ENCODE data around the gene TDRKH.

Gene TDRKH, protein sequence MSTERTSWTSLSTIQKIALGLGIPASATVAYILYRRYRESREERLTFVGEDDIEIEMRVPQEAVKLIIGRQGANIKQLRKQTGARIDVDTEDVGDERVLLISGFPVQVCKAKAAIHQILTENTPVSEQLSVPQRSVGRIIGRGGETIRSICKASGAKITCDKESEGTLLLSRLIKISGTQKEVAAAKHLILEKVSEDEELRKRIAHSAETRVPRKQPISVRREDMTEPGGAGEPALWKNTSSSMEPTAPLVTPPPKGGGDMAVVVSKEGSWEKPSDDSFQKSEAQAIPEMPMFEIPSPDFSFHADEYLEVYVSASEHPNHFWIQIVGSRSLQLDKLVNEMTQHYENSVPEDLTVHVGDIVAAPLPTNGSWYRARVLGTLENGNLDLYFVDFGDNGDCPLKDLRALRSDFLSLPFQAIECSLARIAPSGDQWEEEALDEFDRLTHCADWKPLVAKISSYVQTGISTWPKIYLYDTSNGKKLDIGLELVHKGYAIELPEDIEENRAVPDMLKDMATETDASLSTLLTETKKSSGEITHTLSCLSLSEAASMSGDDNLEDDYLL

DNA sequence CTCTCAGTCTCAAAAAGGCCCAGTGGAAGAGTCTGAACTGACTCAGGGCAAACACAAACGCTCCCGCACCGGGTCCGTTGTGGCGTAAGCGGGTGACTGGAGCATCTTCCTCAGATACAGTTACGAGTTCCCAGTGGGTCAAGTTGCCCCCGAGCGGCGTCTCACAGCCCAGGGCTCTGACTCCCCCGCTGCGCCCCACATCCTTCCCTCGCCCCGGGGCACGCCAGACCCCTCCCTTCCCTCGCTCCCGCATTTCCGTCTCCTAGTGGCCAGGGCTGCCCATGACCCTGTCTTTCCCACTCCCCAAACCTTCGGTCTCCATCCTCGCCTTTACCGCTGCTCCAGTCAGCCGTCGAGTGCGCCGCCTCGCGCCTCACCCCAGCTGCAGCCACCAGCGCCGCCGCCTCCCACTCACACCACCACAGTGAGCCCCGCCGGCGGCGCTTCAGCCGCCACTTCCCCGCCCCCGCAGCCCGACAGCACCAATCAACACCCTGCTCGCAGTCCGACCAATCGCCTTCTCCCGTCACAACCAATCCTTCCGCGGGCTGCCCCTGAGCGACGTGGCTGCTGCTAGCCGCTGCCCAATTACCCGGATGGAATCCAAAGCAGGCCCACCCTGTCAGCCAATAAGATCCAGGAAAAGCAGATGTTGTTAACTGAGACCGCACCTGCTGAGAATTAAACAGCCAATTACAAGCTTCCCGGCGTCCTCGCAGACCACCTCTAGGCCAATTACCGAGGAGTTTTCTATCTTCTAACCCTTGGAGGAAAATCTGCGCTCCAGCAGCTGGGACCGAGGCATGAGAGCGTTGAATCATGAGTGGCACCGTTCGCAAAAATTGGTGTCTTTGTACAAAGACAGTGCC, at the start of gene TDRKH:
Gene TDRKH, minus strand, starts transcription at position 430 of the 869 bp plus-strand sequence. CDS start 7,478 bp downstream, outside the sequence.
- peak; percentile 99 for DNase-seq

DNA sequence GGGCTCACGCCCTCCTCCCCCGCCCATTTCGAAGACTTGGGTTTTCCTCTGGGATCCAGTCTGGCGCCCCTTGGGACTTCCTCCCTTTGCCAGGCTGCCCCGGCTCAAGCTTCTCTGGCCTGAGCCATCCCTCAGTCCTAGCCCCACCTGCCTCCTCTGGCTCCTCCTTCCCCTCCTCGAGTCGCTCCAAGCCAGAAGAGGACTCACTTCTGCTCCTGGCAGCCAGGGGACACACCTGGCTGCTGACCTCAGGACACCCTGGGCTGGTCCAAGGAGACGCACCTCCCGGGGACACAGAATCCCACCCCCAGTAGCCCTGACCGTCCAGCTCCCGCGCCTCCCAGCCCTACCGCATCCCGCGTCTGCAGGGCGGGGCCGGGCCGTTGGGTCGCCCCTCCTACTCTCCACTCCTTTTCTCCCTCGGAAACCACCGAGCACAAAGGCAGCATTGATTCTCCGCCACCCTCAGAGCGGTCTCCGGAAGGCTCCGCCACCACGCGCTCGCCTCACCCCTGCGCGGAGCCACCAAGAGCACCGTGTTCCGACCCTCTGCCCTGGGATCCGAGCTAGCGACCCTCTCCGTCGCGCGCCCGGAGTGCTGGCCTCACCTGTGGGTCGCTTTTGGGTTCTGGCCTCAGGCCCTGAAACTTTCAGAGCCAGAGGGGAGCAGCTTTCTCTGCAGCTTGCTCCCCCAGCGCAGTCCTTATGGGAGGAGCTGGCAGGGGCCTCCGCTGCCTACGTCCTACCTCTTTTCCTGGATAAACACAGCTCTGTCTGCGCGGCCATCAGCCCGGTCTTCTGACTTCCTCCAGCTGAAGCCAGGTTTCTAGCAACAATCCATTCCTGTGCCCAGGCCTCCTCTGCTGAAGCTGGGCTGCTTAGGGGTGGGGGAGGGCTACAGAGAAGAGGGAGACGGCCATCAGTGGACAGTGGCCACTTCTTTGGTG, 49.4 kb upstream of the TDRKH start, which contains the start of gene C2CD4D:
Gene C2CD4D, minus strand, starts transcription at position 364 of the 947 bp plus-strand sequence. CDS start 831 bp downstream, outside the sequence.
- DNase-seq, result peak; percentile 90

DNA sequence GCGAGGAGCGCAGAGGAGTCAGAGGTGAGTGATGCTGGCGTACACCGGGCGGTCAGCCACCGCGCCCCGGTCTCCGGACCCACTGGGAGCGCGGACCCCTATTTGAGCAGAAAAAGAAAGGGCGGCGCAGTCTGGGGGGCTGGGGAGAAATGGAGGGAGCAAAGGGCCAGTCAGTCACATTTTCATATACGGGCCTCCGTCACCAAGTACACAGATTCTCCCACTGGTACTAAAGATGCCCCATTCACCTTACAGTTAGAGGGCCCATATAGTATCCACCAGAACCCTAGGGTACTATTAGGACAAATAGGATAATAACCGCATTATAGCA, 48.7 kb upstream of the TDRKH start:
- DNase-seq, result no peak

DNA sequence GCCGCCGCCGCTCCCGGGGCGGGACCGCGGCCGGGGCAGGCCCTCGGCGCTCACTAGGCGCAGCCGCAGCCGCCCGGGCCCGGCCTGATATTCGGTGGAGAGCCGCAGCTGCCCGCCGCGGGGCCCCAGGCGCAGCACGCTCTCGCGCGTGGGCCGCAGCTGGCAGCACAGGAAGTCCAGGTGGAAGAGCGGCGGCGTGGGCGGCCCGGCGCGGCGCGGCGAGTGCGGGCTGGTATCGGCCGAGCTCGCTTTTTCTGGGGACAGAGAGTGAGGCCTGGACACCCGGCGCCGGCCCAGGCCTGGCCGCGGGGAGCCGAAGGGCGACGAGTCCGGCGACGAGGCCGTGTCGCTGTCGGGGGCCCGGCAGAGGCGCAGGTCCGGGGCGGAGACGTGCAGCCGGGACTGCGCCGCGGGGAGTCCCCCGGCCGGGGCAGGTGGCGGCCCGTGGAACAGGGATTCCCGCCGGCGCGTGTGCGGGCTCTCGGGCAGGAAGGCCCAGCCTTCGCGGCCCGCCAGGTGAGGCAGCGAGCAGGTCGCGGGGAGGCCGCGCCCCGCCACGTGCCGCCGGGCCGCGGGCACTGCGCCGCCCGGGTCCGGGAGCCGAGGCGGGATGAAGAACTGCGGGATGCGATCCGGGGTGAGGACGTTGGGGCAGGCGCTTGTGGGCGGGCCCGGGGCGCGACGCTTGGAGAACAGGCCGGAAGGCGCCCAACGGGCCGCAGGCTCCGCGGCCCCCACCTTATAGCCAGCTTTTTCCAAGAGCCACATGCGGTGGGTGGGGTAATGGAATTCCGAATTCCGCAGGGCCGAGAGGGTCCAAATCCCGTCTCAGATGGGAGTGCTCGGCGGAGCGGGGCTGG, 48.2 kb upstream of the TDRKH start:
- peak; percentile 83 for DNase-seq

DNA sequence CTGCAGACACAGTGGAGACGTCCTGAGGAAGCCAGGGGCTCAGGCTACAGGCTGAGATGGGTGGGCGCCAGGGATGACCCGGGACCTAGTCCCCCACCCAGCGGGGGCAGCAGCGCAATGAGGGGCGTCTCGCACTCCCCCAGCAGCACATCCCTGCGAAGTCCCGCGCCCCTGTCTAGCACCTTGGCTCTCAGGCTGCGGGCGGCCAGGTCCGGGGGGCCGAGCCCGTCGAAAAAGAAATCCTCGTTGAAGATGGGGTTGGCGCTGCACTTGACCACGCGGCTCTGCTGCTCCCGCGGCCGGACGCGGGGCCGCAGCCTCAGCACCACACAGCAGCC, 47.6 kb upstream of the TDRKH start:
- peak; percentile 66 for DNase-seq

DNA sequence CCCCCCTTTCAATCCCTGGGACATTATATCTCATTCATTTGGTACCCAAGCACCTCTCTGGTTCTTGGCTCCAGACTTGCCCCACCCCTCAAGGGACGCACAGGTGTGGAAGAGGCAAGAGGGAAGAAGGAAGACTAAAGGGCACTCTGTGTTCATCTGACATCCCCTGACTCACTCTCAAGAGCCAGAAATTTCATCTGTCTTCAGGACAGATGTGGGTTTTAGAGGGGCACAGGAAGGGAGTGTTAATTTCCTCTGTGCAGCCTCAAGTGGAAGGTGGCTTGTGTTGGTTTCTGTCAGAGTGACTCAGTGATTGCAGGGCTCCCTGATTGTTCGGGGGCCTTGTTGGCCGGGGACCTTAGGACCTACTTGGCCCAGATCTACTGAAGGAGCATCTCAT, 46.9 kb upstream of the TDRKH start:
- DNase-seq, result peak; percentile 73

DNA sequence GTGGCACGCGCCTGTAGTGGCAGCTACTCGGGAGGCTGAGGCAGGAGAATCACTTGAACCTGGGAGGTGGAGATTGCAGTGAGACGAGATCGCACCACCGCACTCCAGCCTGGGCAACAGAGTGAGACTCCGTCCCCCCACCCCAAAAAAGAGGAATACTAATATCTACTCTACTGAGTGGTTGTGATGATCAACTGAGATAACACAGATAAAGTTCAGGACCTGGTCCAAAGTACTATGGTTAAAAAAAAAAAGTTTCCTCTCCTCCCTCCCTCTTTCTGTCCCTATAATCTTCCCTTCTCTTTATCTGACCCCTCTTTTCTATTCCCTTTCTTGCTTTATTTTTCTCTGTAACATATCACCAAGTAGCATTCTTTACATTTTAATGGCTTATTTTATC, 45.3 kb upstream of the TDRKH start:
- DNase-seq, result no peak

DNA sequence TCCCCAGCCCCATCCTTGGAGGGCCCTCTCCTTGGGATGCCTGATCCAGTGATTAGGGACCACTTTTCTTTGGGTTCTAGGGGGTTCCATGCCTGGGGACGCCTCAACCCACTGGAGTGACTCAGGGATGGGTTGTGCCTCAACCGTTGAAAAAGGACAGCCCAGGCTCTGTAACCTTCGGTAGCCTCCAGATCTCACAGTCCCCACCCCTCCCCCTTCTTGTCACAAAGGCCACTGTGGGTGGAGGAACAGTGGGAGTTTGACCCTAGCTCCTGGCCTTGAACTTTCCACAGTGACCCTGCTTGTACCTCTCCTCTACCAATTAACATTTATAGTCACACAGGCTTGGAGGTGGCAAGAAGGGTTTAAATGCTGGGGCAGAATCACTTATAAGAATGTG, 43.9 kb upstream of the TDRKH start:
- DNase-seq, result no peak

DNA sequence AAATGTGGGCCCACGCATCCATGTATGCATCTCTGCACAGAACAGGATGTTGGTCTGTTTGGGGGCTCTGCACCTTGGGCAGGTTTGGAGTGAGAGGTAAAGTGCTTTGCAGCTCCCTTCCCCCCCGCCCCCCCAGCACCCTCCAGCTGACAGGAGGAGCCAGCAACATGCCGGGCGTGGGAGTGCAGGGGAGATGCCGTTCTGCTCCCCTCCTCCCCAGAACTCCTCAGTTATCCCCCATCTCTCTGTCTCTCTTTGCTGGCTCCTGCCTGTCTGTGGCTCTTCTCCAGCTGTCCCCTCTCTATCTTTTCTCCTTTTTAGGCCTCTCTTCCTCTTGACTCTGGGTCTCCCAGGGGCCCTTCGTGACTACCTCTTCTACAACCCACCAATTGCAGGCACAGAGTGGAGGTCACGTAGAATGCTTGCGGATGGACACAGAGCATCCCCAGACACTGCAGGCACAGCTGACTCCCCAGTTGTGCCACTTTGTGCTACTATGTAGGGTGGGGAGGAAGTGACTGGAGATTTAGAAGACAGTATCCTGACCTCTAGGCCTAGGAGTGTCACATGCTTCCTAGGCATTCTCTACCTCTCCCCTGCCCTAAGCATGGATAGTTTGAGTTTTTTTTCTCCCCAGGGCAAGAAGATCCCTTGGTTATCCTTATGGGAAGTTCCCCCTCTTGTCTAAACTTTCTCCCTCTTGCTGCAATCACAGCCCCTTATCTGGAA, 43.0 kb upstream of the TDRKH start:
- DNase-seq, result no peak

DNA sequence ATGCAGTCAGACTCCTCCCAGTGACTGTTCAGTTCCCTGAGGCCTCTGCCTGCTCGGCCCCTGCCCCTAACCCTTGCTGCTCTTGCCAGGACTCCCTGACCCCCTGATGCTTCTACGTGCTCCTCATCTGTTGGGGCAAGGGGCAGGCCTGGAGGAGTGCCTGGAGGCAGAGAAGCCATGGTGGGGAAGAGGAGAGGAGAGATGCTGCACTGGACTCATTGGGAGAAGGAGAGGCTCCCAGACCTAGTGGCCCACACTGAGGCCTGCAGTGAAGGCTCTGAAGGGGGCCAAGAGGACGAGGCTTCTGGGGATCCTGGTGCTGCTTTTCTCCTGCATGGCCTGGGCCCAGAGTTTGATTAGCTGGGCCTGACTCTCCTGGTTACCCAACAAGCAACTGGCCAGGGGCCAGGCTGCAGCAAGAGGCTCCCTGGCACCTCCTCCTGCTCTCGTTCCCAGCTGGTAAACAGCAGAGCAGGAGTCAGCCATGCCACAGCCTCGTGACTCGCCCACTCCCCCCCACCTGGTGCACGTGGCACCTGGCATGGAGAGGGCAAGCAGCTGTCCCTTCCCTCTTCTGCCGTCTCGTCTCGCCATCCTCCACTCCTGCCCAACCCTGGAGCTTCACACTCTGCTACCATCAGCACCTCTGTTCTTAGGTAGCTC, 42.1 kb upstream of the TDRKH start:
- no peak for DNase-seq

DNA sequence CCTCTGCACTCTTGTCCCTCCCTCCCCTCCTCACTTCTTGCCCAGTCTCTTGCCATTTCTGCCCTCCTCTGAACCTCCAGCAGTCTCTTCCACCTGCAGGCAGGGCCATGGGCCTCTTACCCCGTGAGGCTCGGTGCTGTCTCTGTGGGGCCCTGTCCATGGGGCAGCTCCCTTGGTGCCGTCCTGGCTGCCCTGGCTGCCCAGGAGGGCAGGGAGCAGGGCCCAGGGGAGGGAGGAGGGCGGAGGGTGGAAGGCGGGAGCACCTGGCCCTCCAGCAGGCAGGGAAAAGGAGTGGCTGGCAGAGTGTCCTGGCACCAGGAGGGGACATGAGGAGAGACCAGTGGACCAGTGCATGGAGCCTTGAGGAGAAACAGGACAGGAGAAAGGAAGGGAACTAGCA, 41.3 kb upstream of the TDRKH start, which contains the start of gene RORC:
Gene RORC, minus strand, starts transcription at position 198 of the 400 bp plus-strand sequence. Its CDS starts 38 bp downstream, at position 160.
- no peak for DNase-seq

DNA sequence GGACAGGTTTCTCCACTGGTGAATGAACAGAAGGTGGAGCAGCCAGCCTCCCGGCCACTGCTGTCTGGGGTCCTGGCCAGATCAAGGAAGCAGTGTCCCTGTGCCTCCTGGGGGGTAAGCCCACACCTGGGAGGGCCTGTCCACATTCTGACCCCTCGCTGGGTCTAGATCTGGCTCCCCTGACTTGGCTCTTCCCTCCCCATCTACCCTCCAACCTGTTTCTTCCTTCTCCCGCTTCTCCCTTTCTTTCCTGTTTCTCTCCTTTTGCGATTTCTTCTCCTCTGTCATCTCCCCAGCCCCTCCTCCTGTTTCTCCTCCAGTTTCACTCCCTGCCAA, 40.9 kb upstream of the TDRKH start:
- no peak for DNase-seq

DNA sequence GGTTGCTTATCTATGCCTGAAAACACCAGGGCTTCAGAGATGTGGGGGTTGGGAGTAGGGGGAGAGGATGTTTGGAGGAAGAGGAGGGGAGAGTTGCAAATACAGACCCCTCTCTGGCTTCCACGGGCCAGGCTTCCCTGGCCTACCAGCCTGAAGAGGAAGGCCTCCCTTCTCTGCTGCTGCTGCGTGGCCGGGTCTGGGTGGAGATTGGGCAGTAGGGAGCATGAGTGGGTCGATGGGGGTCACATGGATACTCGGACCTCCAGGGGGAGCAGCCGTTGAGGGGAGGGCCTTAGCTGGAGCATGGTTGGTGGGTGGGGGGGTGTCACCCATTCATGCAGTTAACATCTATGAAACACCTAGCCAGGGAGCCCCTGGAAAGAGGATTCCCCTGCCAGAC, 39.8 kb upstream of the TDRKH start:
- DNase-seq, result no peak

DNA sequence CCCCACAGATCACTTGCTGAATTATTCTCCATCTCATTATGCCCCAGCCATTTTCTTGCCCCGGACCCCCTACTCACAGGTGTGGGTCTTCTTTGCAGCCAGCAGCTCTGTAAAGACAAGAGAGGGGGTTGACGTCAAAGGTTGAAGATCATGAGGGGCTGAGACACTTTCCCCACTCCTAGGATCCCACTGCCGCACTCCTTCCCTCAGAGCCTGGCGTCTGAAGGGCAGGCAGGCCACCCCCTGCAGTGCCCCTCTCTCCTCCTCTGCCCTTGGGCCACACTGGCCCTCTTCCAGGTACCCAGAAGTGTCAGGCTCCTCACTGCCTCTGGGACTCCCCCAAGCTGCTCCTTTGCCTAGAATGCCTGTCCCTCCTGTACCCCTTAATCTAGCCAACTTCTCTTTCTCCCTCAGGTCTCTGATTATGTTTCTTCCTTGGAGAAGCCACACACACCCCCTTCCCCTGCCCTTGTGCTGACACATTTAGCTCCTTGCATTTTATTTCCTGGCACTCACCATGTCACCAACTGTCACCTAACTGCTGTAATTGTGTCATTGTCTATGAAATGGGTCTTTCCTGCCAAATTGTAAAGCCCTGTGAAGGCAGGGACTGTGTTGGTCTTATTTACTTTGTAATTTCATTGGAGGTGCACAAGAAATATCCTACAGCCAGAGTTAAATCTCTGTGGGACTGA, 39.2 kb upstream of the TDRKH start:
- no peak for DNase-seq

DNA sequence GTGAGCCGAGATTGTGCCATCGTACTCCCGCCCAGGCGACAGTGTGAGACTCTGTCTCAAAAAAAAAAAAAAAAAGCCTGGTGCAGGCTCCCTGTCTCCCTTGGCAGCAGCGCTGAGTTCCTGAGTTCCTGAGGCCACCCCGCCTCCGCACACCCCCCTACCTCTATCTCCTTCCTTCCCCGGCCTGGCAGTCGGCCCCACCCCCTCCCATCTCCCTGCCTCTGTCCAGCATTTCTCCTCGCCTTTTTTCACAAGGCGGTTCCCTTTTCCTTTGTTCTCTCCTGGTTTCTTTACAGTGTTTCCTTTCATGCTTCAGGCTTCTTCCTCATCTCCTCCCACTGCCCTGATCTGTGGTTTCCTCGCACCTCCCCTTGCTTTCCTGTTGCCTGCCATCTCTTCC, 38.6 kb upstream of the TDRKH start:
- no peak for DNase-seq

DNA sequence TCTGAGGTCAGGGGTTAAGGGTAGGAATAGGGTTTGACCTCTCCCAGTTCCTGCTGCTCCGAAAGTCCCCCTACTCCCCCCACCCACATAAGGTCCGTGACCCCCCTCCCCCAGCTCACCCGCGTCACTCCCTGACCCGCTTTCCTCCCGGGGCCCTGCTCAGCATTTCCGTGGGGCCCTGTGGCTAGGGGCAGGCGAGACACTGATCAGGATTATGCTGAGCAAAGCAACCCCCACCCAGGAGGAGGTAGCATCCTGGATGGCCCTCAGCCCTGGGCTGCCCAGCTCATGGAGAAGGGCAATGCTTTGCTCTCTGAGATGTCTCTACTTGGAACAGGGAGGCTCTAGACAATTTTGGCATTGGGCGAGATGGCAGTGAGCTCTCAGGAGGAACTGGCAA, 37.6 kb upstream of the TDRKH start:
- peak; percentile 72 for DNase-seq

DNA sequence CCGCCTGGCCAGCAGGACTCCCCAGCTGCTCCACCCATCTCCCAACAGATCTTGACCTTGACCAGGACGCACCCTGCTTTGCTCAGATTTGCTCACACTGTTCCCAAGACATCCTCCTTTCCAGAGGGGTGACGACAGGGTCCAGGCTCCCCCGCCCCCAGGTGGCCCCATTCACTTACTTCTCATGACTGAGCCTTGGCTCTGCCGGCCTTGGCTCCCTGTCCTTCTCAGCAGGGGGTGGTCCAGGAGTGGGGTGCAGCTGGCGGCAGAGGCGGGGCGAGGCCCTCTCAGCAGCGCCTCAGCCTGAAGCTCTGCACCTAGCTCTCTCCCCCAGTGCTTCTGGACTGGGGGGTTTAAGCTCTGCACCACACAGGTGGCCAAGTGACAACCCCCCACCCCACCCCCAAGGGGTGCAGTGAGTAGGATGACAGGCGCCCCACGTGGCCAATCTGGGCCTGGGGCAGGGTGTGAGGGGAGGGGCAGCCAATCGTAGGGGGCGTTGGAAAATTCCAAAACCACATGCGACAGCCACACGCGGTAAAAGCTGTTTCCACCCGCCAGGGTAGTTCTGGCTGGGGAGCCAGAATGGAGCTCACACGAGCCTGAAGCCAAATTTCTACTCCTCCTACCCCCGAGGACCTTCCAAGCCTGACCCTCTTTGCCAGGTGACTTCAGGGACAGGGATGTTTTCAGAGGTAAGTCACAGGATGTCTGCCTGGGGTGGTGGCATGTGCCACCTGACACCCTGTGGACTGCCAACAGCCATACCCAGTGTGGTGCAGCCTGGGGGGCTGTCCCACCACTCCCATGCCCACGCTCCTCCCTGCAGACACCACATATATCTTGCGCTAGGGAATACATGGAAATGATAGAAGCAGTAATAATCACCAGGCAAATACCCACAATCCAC, 35.7 kb upstream of the TDRKH start:
- peak; percentile 83 for DNase-seq

DNA sequence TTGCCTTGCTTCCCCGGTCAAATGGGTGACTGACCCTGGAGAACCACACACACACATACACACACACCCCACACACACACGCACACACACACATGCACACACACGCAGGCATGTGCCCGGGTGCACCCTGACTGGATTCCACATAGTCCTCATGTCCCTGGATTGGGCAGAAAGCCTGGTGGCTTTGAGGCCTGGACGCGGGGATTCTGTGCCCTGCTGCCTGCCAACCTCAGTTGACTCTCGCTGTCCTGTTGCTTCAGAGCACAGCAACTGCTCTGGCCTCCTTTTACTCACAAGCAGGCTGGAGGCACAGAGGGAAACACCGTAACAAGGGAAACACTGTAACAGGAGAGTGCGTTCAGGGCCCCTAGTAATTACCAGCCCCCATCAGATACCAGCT, 34.9 kb upstream of the TDRKH start:
- no peak for DNase-seq

DNA sequence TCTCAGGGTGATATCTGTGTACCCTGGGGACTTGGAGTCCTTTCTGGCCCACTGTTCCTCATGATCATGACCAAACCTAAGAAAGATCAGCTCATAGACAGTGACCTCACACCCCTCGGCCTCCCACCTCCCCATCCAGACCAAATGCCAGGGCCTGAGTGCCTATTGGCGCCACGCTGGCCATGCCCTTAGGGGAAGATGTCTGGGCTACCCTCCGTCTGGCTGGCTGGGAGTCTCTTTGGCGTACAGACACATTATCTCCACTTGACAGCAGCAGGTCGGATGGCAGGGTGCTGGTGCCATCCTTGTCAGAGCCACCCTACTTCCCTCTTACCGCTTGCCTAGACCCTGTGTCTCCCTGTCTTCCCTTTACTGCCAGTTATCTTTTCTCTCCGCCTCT, 32.9 kb upstream of the TDRKH start:
- no peak for DNase-seq

Data from activated effector memory CD4-positive, alpha-beta T cell treated with anti-CD3 and anti-CD28 coated beads, Interleukin-2, amount 50 U/mL, for 16 hours (primary cell).